IMR-90 (cell line): ENCODE results near the gene CCDC171. TPM values are rescaled to one million over a fixed set of nuclear protein-coding genes. Genes with fewer than 3 reads are reported as not detected.
A peak's percentile ranks its signal among the peaks of the same experiment; 100 is the strongest.

Experiments
- ATAC-seq: fragments of 200-7000 bp; cut with Tn5 transposase; 2 replicates; pipeline ENCODE4 v1.9.1; 2020; ENCODE audit warnings: low read depth, mild to moderate bottlenecking, moderate library complexity
- BruUV-seq: library from RNA; stranded (reverse); fragments of 400-500 nt; replicated peaks from 2 replicates; lab custom pipeline; 2021; lab: Mats Ljungman, UMichigan
- CTCF ChIA-PET: fragments of 300-600 bp; formaldehyde crosslinking; extraction: SDS; loops from one replicate; lab custom pipeline; 2021; ENCODE audit warnings: antibody characterized with exemption; lab: Yijun Ruan, JAX
- POLR2A ChIA-PET: fragments of 300-600 bp; sonication (Branson Sonifier 250); formaldehyde crosslinking; loops from one replicate; lab custom pipeline; 2022; ENCODE audit warnings: antibody characterized with exemption; ENCODE audit not compliant: unreplicated experiment; lab: Charles Lee
- DNase-seq: peaks from one replicate; pipeline ENCODE4 v3.0.0; 2013
- H2AFZ ChIP-seq: replicated peaks from 2 replicates; pipeline ENCODE3; 2013; ENCODE audit warnings: low read length, mild to moderate bottlenecking; ENCODE audit not compliant: poor library complexity
- H2AK5ac ChIP-seq: 2 replicates; pipeline ENCODE4 v1.6.1; 2013; ENCODE audit warnings: low read depth, low read length, inconsistent platforms
- H2AK9ac ChIP-seq: replicated peaks from 2 replicates; pipeline ENCODE3; 2013; ENCODE audit warnings: mild to moderate bottlenecking, low read depth, low read length, moderate library complexity; ENCODE audit not compliant: poor library complexity
- H2BK120ac ChIP-seq: 2 replicates; pipeline ENCODE4 v1.6.1; 2013; ENCODE audit warnings: low read depth, low read length, inconsistent platforms
- H2BK15ac ChIP-seq: 3 replicates; pipeline ENCODE4 v1.6.1; 2013; ENCODE audit warnings: low read depth, low read length, inconsistent platforms
- H2BK20ac ChIP-seq: 2 replicates; pipeline ENCODE4 v1.6.1; 2013; ENCODE audit warnings: low read depth, mild to moderate bottlenecking, inconsistent platforms, low read length, moderate library complexity
- H2BK5ac ChIP-seq: 2 replicates; pipeline ENCODE4 v1.6.1; 2013; ENCODE audit warnings: mild to moderate bottlenecking, low read depth, low read length, inconsistent platforms; ENCODE audit not compliant: poor library complexity, severe bottlenecking
- H3K14ac ChIP-seq: replicated peaks from 2 replicates; pipeline ENCODE4 v1.6.1; 2013; ENCODE audit warnings: low read depth, low read length, inconsistent platforms
- H3K18ac ChIP-seq: 2 replicates; pipeline ENCODE4 v1.6.1; 2013; ENCODE audit warnings: low read depth, low read length, control low read depth
- H3K23ac ChIP-seq: 2 replicates; pipeline ENCODE4 v1.6.1; 2013; ENCODE audit warnings: low read depth, low read length, inconsistent platforms
- H3K27ac ChIP-seq: 2 replicates; pipeline ENCODE4 v1.5.1; 2013; ENCODE audit warnings: mild to moderate bottlenecking, control low read depth, low read length; ENCODE audit not compliant: insufficient read depth
- H3K27me3 ChIP-seq: 2 replicates; pipeline ENCODE4 v1.6.1; 2013; ENCODE audit warnings: low read length; ENCODE audit not compliant: control insufficient read depth, insufficient read depth
- H3K36me3 ChIP-seq: 2 replicates; pipeline ENCODE4 v1.6.1; 2013; ENCODE audit warnings: low read length, mixed read lengths; ENCODE audit not compliant: control insufficient read depth, insufficient read depth
- H3K4ac ChIP-seq: 2 replicates; pipeline ENCODE4 v1.6.1; 2013; ENCODE audit warnings: low read depth, low read length, inconsistent platforms
- H3K4me1 ChIP-seq: 2 replicates; pipeline ENCODE4 v1.6.1; 2013; ENCODE audit warnings: low read length, mixed read lengths; ENCODE audit not compliant: control insufficient read depth, insufficient read depth
- H3K4me2 ChIP-seq: 2 replicates; pipeline ENCODE4 v1.6.1; 2013; ENCODE audit warnings: low read depth, mild to moderate bottlenecking, control low read depth, low read length, moderate library complexity
- H3K4me3 ChIP-seq: 2 replicates; pipeline ENCODE4 v1.5.1; 2013; ENCODE audit warnings: low read depth, mild to moderate bottlenecking, control low read depth, low read length, moderate library complexity; ENCODE audit not compliant: insufficient read depth
- H3K56ac ChIP-seq: 2 replicates; pipeline ENCODE4 v1.6.1; 2013; ENCODE audit warnings: low read length, inconsistent platforms; ENCODE audit not compliant: insufficient read depth; ENCODE audit errors: extremely low read depth
- H3K79me1 ChIP-seq, 2 experiments: 2 replicates each; pipeline ENCODE4 v1.6.1; 2013; ENCODE audit warnings: low read length in 2 of 2, inconsistent platforms in 1 of 2, low read depth in 1 of 2
- H3K9ac ChIP-seq: 2 replicates; pipeline ENCODE4 v1.6.1; 2013; ENCODE audit warnings: low read depth, low read length, control low read depth
- H3K9me1 ChIP-seq: 2 replicates; pipeline ENCODE4 v1.6.1; 2013; ENCODE audit warnings: low read length, inconsistent platforms; ENCODE audit not compliant: insufficient read depth
- H3K9me3 ChIP-seq: 2 replicates; pipeline ENCODE4 v1.6.1; 2013; ENCODE audit warnings: low read length; ENCODE audit not compliant: control insufficient read depth, insufficient read depth
- H4K20me1 ChIP-seq: 2 replicates; pipeline ENCODE4 v1.6.1; 2013; ENCODE audit warnings: low read length, inconsistent platforms; ENCODE audit not compliant: insufficient read depth
- H4K5ac ChIP-seq: 2 replicates; pipeline ENCODE4 v1.6.1; 2013; ENCODE audit warnings: mild to moderate bottlenecking, low read depth, low read length, control low read depth
- H4K8ac ChIP-seq, 2 experiments: 2 replicates each; pipeline ENCODE4 v1.6.1; 2013; ENCODE audit warnings: low read depth in 2 of 2, low read length in 2 of 2, control low read depth in 1 of 2, inconsistent platforms in 1 of 2
- H4K91ac ChIP-seq: 2 replicates; pipeline ENCODE4 v1.6.1; 2013; ENCODE audit warnings: low read depth, low read length, inconsistent platforms; ENCODE audit not compliant: insufficient read depth
- MAFK ChIP-seq: IDR thresholded peaks from 2 replicates; pipeline ENCODE4 v1.6.1; 2012; ENCODE audit warnings: low read depth, low read length, improper control_type of control experiment
- MXI1 ChIP-seq: IDR thresholded peaks from 2 replicates; pipeline ENCODE4 v1.6.1; 2012; ENCODE audit warnings: low read depth, mild to moderate bottlenecking, low read length, moderate library complexity, borderline replicate concordance
- RAD21 ChIP-seq: IDR thresholded peaks from 2 replicates; pipeline ENCODE4 v1.6.1; 2012; ENCODE audit warnings: low read length, improper control_type of control experiment
- RCOR1 ChIP-seq: IDR thresholded peaks from 2 replicates; pipeline ENCODE4 v1.6.1; 2012; ENCODE audit warnings: mild to moderate bottlenecking, low read length, improper control_type of control experiment; ENCODE audit not compliant: insufficient replicate concordance
- WGBS, 2 experiments: methylation state at CpG; one replicate each; pipeline versions ENCODE4 v1.1.5 to v1.1.7; 2013; ENCODE audit warnings: missing lambda C conversion rate in 2 of 2; ENCODE audit not compliant: insufficient read length in 1 of 2; ENCODE audit errors: extremely low coverage in 2 of 2; 5-methylcytosine and 5-hydroxymethylcytosine counted together
- dilution Hi-C: fragments of 300-500 bp; cut with HindIII; formaldehyde crosslinking; loops from one replicate; pipeline ENCODE4 v1.14.3; 2018; ENCODE audit warnings: low sequenced_read_pairs; ENCODE audit not compliant: unreplicated experiment
- in situ Hi-C: fragments of 300-500 bp; cut with MboI; formaldehyde crosslinking; loops from 3 replicates; pipeline ENCODE4 v1.14.3; 2019; ENCODE audit warnings: low sequenced_read_pairs, inconsistent platforms, mixed read lengths
- intact Hi-C: fragments of 100-400 bp; cut with micrococcal nuclease; formaldehyde crosslinking; loops from 2 replicates; pipeline ENCODE4 v1.10.0; 2022
- microRNA-seq, 2 experiments: library from miRNA; stranded (forward) in 1 of 2; unstranded in 1 of 2; fragments of 10-50 nt in 1 of 2; fragments of <30 nt in 1 of 2; gene quantifications in 1 of 2; microRNA quantifications in 1 of 2; one replicate each; pipeline versions ENCODE3 to v1.1.0; 2013 to 2020; ENCODE audit not compliant: insufficient read depth in 1 of 2, insufficient read length in 1 of 2, unreplicated experiment in 1 of 2
- polyA plus RNA-seq, 3 experiments: library from polyadenylated mRNA; depleted of rRNA; stranded (reverse); fragments of >200 nt; gene quantifications; 2 replicates each; pipeline ENCODE4 v1.2.3, GENCODE V29; 2012; ENCODE audit warnings: low replicate concordance in 1 of 3
- small RNA-seq, 5 experiments: library from RNA; depleted of rRNA; stranded (forward); fragments of <200 nt; gene quantifications; one replicate each; pipeline ENCODE3, GENCODE V24; 2012
- total RNA-seq: library from RNA; depleted of rRNA; stranded (reverse); fragments of >200 nt; gene quantifications from 2 replicates; pipeline ENCODE4 v1.2.3, GENCODE V29; 2012; rRNA removed

Gene CCDC171
- total and polyA plus RNA-seq, 2 of the 4 experiments (the other 2 are of a cell fraction), result 0.63 to 2.2 TPM

DNA sequence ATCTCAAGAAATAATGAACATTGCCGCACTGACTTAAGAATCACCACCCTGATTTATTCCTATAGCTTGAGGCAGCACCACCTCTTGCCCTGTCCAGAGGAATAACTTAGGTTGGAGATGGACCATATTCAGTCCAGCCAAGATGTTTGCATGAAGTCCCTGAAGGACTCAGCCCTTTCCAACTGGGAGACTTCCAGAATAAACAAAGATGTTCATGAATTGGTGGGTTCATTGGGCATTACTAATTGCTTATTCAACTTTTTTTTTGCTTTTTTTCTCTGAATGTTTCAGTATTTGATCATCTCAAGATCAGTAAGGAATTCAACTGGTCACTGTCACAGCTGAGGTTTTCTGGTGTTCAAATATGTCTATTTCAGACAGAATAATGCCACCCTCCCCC is 470.6 kb downstream of the CCDC171 start:
- peak; percentile 53 for ATAC-seq
- peak; percentile 84 for DNase-seq

More for the DNA sequence above, 470.6 kb downstream of the CCDC171 start:
- ChIA-PET CTCF (no interaction called here), POLR2A (no interaction called here)
- Histone ChIP-seq H3K4me3 (no peak overlapping the region), H3K23ac (no peak overlapping the region), H4K8ac (peak overlapping the region in 1 of 2 experiments; percentile 84; a peak in 2 of 4 replicates), H2AK5ac (peak overlapping the region; percentile 86), H3K79me1 (no peaks in the 10 kb centered on the region), H3K4ac (peak overlapping the region; percentile 86; the same call in 1 of the 2 replicates), H3K4me1 (peaks cover 20% of the 10 kb centered on the region), H4K91ac (no peak overlapping the region), H3K9me3 (peaks cover 3% of the 10 kb centered on the region; the same call in 1 of the 2 replicates), H2BK15ac (peak overlapping the region; percentile 12; the same call in 2 of the 3 replicates), H2BK120ac (peak overlapping the region; percentile 92), H3K4me2 (no peak overlapping the region), H3K18ac (no peak overlapping the region), H3K27ac (no peak overlapping the region; the same call in 1 of the 2 replicates), H3K9me1 (peaks cover 14% of the 10 kb centered on the region), H2AFZ (no peak overlapping the region), H3K27me3 (no peaks in the 10 kb centered on the region), H4K5ac (no peak overlapping the region), H2AK9ac (no peak overlapping the region), H4K20me1 (no peaks in the 10 kb centered on the region), H2BK20ac (peak overlapping the region; percentile 95; the same call in 1 of the 2 replicates), H3K36me3 (no peaks in the 10 kb centered on the region), H3K9ac (no peak overlapping the region), H2BK5ac (no peak overlapping the region), H3K14ac (peak overlapping the region; percentile 49; the same call in 1 of the 2 replicates), H3K56ac (no peak overlapping the region)
- TF ChIP-seq MAFK, result peak; percentile 50
- TF ChIP-seq MXI1, result no peak
- TF ChIP-seq RCOR1, result no peak
- TF ChIP-seq RAD21, result peak; percentile 1; the same call in 1 of the 2 replicates
- dilution Hi-C loops, result no loop called here
- intact Hi-C loops, result loop anchor here (10.0 kb wide), 1 partner anchor 391 kb away; no protein-coding TSS in a partner anchor
- in situ Hi-C loops, result no loop called here
- no CpG with 5 or more reads among the region's 1 CpG for WGBS, 2 experiments
- BruUV-seq, result no TSS peak

Small RNA genes lying within 50 kb of the gene (microRNA-seq; reads per million reads assigned to microRNA genes)
- not detected for gene AL513423.1 (ENCODE audit: insufficient read depth, insufficient read length)
- not detected for gene HMGN2P16 (ENCODE audit: insufficient read depth, insufficient read length)
- gene RN7SL98P (ENCODE audit: insufficient read depth, insufficient read length), result not detected
- gene RNU6-14P (ENCODE audit: insufficient read depth, insufficient read length), result not detected
- gene RNU6-246P (ENCODE audit: insufficient read depth, insufficient read length), result not detected

Small RNA genes lying within 50 kb of the gene (small RNA-seq; reads per million reads assigned to genes)
- gene AL513423.1 (0 reads per million in 5 experiments), gene HMGN2P16 (0 reads per million in 5 experiments), gene RN7SL98P (0 reads per million in 5 experiments), gene RNU6-14P (0.14 to 69.3 (median 0.59) reads per million in 5 experiments), gene RNU6-246P (0 reads per million in 5 experiments)

Other genes with a start within 250 kb of the CCDC171 start
- gene TTC39B, start 245.8 kb upstream of the CCDC171 start, total RNA-seq, result 9.7 and 12.2 TPM in 2 replicates
- 1.8 and 2.5 TPM in 2 replicates for gene TTC39B, start 245.8 kb upstream of the CCDC171 start, polyA plus RNA-seq (2012; rRNA removed)
- 31.0 and 40.0 TPM in 2 replicates for gene SNAPC3, start 130.2 kb upstream of the CCDC171 start, total RNA-seq
- gene SNAPC3, start 130.2 kb upstream of the CCDC171 start, polyA plus RNA-seq (2012; rRNA removed), result 19.3 and 22.0 TPM in 2 replicates
- gene PSIP1, start 42.1 kb upstream of the CCDC171 start, total RNA-seq, result 27.2 and 30.0 TPM in 2 replicates
- gene PSIP1, start 42.1 kb upstream of the CCDC171 start, polyA plus RNA-seq (2012; rRNA removed), result 14.7 and 21.8 TPM in 2 replicates